Measurements from ENCODE around the gene HNF4A. TPM values are rescaled to one million over a fixed set of nuclear protein-coding genes. Genes with fewer than 3 reads are reported as not detected.
"Not testable (repeated sequence)": the region's sequence is repeated elsewhere in the genome, so short reads cannot be mapped to it uniquely, and the experiment has no call there.

Gene HNF4A
- polyA plus RNA-seq (ENCODE audit: insufficient read length in 4 of 4): 10 to 100 TPM in 3 of 4 donors, under 1 TPM in 1; 0.90 to 51.8 (median 40.6) TPM

GRCh38 chr20:44355498-44356352 lies at the start of gene HNF4A:
TSS of gene HNF4A (plus strand) at chr20:44355699. CDS start at chr20:44355805, 106 bp downstream.
- DNase-seq (ENCODE audit: low read depth in 4 of 4, low spot score in 3 of 4): no peak

GRCh38 chr20:44306927-44307326 lies 48.6 kb upstream of the HNF4A start:
- no peak for DNase-seq (ENCODE audit: low read depth in 4 of 4, low spot score in 3 of 4)

- DNase-seq (ENCODE audit: low read depth in 4 of 4, low spot score in 3 of 4): no peak
Observed at GRCh38 chr20:44309763-44310663, 45.5 kb upstream of the HNF4A start.

DNA sequence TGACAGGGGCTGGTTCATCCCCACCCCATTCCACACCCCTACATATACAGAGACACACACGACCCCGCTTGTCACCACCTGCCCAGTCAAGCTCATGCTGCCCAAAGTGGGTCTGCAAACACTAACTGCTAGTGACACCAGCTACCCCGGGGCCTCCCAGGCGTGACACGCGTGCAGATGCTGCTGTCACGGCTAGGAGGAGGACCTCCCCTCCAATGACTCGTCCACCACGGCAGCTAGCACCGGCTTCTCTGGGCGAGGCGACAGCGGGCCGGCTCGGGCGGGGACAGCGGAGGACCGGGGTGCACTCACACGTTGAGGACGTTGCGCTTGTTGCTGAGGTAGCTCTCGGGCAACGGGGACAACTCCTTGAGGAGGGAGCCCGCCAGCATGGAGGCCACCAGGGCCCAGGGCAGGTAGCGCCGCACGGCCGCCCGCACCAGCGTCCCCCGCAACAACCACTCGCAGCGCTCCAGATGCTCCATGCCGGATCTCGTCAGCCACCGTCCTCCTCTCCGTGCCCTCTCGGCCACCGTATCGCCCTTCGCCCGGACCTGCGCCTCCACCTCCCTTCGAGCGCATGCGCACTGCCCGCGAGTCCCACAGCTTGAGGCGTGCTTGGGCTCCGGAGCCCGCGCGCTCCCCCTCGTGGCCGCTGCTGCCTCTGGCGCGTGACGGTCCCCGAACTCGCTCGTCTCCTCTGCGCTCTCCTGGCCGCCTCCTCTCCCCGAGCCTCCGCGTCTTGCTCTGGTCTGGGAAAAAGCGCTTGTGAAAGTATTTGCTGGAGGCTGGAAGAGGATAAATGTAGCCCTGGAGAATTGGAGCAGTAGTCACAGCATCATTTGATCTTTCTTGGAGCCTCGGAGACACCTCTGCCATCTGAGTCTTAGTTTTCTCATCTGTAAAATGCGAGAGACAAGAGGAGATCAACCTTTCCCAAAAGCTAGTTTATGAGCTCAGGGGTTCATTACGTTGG lies 44.5 kb upstream of the HNF4A start, which contains the start of gene FITM2:
Gene FITM2, minus strand, starts transcription at position 539 of the 976 bp plus-strand sequence. Its CDS starts 54 bp downstream, at position 485.
- DNase-seq (ENCODE audit: low read depth in 4 of 4, low spot score in 3 of 4): peak; percentile 87 to 92 (median 90)

- DNase-seq (ENCODE audit: low read depth in 4 of 4, low spot score in 3 of 4): no peak
Observed at GRCh38 chr20:44314870-44315269, 40.6 kb upstream of the HNF4A start.

GRCh38 chr20:44319839-44320422 lies 35.6 kb upstream of the HNF4A start:
- no peak for DNase-seq (ENCODE audit: low read depth in 4 of 4, low spot score in 3 of 4)

GRCh38 chr20:44324343-44324742 lies 31.2 kb upstream of the HNF4A start:
- no peak for DNase-seq (ENCODE audit: low read depth in 4 of 4, low spot score in 3 of 4)

DNA sequence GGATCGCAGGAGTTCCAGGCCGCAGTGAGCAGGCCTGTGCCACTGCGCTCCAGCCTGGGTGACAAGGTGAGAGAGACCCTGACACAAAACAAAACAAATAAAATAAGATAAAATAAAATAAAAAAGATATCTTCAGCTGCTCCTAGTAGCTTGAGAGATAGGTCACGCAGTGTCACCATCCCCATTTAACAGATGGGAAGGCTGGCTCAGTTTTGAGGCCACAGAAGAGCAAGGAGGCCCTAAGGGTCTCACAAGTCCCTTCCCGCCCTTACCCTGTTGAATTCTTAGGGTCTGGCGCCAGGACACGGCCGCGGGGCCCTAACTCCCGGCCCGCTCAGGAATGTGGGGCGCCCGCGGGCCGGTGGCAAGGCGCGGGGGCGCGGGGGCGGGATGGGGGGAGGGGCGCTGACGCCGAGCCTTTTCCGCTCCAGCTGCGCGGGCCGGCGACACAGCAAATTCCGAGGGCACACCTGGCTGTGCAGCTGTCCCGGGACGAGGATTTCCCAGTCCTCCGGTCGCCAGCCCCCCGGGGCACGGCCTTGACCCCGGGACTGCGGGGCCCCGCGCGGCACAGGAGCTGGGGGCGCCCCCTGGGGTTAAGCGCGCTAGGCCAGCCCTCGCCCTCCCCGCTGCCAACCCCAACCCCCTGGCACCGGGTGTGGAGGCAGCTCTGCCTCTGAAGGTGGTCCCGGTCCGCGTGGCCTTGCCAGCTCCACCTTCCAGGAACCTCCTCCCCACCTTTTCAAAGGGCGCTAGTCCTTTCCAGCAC lies 28.9 kb upstream of the HNF4A start:
- DNase-seq (ENCODE audit: low read depth in 4 of 4, low spot score in 3 of 4): no peak

DNA sequence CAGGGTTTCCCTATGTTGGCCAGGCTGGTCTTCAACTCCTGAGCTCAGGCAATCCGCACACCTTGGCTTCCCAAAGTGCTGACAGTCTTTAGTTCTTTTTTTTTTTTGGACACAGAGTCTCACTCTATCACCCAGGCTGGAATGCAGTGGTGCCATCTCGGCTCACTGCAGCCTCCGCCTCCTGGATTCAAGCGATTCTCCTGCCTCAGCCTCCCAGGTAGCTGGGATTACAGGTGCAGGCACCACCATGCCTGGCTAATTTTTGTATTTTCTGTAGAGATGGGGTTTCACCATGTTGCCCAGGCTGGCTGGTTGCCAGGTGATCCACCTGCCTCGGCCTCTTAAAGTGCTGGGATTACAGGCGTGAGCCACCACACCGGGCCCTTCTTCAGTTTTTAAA lies 27.8 kb upstream of the HNF4A start:
- DNase-seq (ENCODE audit: low read depth in 4 of 4, low spot score in 3 of 4): not testable (repeated sequence)

- no peak for DNase-seq (ENCODE audit: low read depth in 4 of 4, low spot score in 3 of 4)
Observed at GRCh38 chr20:44328428-44328827, 27.1 kb upstream of the HNF4A start.

DNA sequence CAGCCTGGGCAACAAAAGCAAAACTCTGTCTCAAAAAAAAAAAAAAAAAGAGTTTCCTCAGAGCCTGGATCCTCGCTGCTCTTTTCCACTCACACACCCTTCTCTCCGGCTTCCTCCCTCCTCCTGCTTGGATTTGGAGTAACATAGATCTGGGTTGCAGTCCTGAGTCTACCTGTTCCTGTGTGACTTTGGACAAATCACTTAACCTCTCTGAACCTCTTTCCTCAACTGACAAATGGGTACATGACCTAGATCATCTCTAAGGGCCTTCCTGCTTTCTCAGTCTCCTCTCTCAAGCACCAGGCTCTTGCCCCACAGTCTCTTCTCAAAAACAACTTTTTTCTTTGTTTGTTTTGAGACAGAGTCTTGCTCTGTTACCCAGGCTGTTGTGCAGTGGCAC lies 24.3 kb upstream of the HNF4A start:
- DNase-seq (ENCODE audit: low read depth in 4 of 4, low spot score in 3 of 4): no peak

GRCh38 chr20:44334306-44334705 lies 21.2 kb upstream of the HNF4A start:
- DNase-seq (ENCODE audit: low read depth in 4 of 4, low spot score in 3 of 4): no peak

GRCh38 chr20:44334709-44335108 lies 20.8 kb upstream of the HNF4A start:
- no peak for DNase-seq (ENCODE audit: low read depth in 4 of 4, low spot score in 3 of 4)

- no peak for DNase-seq (ENCODE audit: low read depth in 4 of 4, low spot score in 3 of 4)
Observed at GRCh38 chr20:44335675-44336074, 19.8 kb upstream of the HNF4A start.

- no peak for DNase-seq (ENCODE audit: low read depth in 4 of 4, low spot score in 3 of 4)
Observed at GRCh38 chr20:44336086-44336485, 19.4 kb upstream of the HNF4A start.

DNA sequence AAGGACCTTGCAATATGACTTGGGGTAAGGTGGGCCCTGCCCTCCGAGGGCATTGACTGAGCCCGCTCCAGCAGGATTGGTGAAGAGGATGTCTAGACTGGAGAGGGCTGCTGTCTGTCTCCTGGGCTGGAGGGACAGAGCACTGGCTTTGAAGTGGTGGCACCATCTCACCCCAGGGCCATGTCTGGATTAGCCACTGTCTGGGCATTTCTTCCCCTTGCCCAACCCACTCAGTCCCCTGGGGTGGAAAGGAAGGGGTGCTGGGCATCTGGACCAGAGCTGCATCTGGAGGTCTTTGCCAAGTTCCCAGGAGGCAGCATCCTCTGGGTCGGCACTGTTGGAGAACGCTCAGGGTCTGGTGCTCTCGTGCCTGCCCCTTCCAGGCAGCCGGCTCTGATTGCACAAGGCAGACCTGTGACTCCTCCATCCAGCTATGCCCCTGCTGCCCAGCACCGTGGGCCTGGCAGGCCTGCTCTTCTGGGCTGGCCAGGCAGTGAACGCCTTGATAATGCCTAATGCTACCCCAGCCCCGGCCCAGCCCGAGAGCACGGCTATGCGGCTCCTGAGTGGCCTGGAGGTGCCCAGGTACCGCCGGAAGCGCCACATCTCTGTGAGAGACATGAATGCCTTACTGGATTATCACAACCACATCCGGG lies 18.6 kb upstream of the HNF4A start, which contains the start of gene R3HDML:
Gene R3HDML, plus strand, starts transcription at position 319 of the 656 bp plus-strand sequence. Its CDS starts 115 bp downstream, at position 434.
- no peak for DNase-seq (ENCODE audit: low read depth in 4 of 4, low spot score in 3 of 4)

DNA sequence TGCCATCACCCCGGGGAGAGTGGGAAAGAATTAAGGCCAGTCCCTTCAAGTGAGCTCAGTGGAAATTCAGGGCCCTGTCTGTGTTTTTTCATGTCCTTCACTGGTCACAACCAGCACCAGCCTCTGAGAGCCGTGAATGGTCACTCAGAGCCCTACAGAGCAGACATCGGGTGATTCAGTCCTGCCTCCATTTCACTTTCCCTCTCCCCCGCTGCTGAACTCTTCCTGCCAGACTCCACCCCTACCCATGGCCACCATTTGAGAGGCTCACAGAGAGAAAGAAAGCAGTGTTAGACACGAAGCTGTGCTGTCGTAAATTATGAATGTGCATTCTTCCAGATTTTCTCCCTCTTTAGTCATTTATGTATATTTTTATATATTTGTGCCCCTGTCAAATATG lies 13.3 kb upstream of the HNF4A start:
- no peak for DNase-seq (ENCODE audit: low read depth in 4 of 4, low spot score in 3 of 4)

GRCh38 chr20:44343162-44343675 lies 12.3 kb upstream of the HNF4A start:
- DNase-seq (ENCODE audit: low read depth in 4 of 4, low spot score in 3 of 4): no peak
